Adrenal gland (tissue), 5 donors: ENCODE data around the gene RPTOR.

Experiments
- CTCF ChIP-seq, 6 experiments: fragments of 450-650 bp in 4 of 6; fragments of 200-600 bp in 2 of 6; sonication (generic) in 1 of 6; IDR thresholded peaks; 1 replicate in 5 of 6; 2 replicates in 1 of 6; pipeline versions ENCODE4 v1.5.1 to v1.8.0; 2016 to 2021; ENCODE audit warnings: antibody characterized with exemption in 6 of 6, mild to moderate bottlenecking in 2 of 6, moderate library complexity in 1 of 6
- POLR2A ChIP-seq, 2 donors: fragments of 450-650 bp; IDR thresholded peaks; one replicate each; pipeline ENCODE4 v1.6.1; 2017; ENCODE audit warnings: antibody characterized with exemption in 2 of 2, mild to moderate bottlenecking in 2 of 2, moderate library complexity in 1 of 2
- donor health status: DM: no; HTN: no; CAD: no.

GRCh38 chr17:80998748-80999535 lies 454.3 kb downstream of the RPTOR start:
- TF ChIP-seq CTCF (IDR thresholded peaks at IDR 0.05): no peak
- no peak for TF ChIP-seq POLR2A (IDR thresholded peaks at IDR 0.05)
